HG02973 (cell line): ENCODE measurements around the gene HSD11B2.

Experiments used
- ATAC-seq: cut with Tn5 transposase; IDR thresholded peaks from one replicate; pipeline ENCODE4 v1.9.1; 2021; ENCODE audit warnings: moderate library complexity; ENCODE audit not compliant: unreplicated experiment

Gene HSD11B2

DNA sequence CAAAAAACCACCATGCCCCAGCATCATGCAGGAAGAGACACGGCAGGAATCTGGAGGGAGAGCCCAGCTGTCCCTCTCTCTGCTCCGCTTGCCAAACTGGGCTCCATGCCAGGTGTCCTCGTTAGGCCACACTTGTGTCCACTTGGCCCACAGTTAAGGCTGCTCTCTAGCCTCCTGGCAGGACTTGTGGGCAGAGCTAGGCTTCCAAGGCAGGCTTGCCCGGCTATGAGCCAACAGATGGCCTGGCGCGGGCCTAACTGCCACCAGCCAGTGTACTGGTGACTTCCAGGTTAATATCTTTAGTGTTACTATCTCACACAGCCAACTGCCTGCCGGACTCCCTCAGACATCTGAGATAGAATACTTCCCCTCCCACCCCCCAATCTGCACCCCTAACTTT, 39.4 kb downstream of the HSD11B2 start:
- no peak for ATAC-seq

DNA sequence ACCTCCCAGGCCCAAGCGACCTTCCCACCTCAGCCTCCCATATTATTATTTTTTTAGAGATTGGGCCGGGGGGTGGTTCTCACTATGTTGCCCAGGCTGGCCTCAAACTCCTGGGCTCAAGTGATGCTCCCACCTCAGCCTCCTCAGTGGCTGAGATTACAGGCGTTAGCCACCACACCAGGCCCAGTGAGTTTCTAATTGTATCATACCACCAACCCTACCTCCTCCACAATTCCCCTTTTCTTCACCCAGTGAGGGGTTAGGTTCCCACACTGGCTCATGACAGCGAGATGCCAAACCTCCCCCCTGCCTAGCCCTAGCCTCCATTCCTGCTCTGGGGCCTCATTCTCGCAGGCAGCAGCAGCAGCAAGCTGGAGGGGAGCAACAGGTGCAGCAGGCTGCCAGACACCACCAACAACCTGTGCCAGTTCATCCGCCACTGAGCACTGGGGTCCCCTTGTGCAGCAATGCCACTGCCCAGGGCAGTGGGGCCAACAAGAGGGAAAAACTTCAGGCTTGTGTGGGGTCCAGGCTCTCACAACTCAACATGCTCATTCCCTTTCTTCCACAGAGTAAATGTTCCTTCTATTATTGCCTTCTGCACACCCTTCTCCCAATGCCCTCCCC, 41.0 kb downstream of the HSD11B2 start:
- ATAC-seq, result no peak

DNA sequence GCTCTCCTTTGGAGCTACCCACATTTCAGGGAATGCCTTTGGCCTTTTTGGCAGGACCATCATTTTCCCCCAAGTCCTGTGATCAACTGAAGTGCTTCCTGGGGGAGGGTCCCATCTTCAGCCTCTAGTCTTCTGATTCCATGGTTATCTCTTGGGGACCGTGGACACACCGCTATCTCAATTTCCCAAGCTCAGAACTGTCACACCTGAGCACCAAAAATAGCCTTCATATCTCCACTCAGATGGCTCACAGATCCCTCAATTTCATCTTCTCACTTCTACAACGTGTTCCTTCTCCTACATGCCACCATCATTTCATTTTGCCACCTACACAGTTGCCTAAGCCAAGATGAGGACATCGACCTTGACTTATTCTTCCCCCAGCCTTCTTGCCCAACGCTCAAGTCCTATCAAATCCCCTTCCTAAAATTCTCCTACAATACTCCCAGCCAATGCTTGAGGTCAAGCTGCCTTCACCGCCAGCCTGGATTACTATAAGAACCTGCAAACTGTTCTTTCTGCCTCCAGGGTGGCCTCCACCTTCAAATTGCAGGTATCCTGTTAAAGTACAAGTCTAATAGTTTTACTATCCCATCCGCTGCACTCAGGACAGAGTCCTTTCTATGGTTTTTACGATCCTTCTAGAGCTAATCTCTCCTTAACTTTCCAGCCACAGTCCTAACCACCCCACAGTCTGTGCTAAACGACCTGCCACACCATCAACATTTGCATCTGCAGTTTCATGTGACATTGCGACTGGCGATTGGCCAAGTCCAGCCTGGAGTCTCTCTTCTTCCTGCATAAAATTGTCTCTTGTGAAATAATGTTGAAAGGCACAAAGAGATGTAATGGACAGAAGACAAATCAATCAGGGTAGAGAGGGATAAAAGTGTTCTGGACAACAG, 43.9 kb downstream of the HSD11B2 start:
- no peak for ATAC-seq

DNA sequence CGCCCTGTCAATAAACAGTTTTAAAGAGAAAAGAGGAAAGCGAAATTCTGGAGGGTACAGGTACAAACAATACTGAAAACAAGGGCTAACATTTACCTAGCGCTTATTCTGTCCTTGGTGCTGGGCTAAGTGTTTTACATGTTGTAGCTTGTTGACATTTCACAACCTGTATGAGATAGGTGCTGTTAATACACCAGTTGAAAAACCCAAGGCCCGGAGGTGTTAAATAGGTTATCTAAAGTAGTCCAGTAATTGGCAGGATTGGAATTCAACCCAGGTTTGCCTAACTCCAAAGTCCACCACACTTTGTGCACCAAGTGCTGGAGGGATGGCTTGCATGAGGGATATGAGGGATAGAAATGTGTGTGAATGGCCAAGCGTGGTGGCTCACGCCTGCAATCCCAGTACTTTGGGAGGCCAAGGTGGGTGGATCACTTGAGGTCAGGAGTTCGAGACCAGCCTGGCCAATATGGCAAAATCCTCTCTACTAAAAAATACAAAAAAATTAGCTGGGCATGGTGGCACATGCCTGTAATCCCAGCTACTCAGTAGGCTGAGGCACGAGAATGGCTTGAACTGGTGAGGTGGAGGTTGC, 47.1 kb downstream of the HSD11B2 start:
- no peak for ATAC-seq

DNA sequence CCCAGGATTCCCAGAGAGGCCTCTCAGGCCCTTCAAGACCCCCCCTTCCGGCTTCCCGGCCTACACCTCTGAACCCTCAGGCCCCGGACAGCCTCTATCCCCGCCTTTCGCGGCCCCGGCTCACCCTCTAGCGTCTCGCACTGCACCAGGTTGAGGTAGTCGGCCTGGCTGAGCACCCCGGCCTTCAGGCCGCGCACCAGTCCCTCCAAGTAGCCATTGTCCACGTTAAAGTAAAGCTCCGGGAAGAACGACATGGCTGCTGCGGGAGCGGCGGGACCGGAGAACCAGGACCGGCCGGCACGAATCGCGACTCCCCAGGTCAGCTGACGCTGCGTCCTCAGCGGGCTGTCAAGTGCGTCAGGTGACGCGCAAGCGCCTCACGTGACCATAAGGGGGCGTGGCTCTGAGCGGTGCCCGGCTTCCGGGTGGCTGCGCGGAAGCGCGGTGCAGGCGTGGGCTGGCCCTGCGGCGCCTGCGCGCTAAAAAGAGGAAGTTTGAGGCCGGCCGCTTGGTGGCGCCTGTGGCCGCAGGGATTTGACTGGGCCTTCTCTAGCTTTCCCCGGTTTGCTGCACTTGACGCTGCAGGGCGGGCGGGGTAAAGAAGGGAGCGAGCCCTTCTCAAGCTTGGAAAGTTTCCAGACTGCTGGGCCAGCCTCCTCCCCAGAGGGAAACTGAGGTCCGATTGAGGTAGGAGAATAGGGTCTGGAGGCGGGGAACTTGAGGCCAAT, 50.1 kb downstream of the HSD11B2 start, which contains the start of gene ATP6V0D1:
Gene ATP6V0D1, minus strand, starts transcription at position 325 of the 728 bp plus-strand sequence. Its CDS starts 71 bp downstream, at position 254.
- ATAC-seq, result peak; percentile 84

DNA sequence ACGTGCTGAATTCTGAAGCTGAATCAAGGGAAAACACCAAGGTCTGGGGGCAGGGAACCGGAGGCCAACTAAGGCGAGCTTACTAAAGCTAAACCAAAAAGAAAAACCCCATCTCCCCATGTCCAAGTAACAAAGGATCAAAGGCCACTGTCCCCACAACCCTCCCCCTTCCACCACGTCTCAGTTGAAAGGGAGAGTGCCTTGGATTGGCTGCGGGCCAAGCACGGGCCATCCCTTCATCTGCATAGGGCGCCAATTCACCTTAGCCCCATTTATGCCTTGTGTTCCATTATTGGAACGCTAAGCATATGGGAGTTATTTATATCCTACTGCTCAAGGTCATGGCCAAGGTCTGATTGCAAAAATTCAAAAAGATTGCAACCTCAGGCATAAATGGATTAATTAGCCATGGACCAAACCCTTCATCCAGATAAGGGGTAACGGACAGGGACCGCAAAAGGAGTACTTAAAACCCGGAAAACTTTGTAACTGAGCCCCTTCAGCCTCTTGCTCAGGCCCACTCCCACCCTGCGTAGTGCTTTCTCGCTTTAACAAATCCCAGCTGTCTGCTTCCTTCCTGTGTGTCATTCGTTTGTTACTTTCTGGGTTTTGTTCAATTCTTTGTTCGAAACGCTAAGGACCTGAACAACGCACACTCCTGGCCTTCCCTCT, 50.8 kb downstream of the HSD11B2 start:
- ATAC-seq, result no peak

DNA sequence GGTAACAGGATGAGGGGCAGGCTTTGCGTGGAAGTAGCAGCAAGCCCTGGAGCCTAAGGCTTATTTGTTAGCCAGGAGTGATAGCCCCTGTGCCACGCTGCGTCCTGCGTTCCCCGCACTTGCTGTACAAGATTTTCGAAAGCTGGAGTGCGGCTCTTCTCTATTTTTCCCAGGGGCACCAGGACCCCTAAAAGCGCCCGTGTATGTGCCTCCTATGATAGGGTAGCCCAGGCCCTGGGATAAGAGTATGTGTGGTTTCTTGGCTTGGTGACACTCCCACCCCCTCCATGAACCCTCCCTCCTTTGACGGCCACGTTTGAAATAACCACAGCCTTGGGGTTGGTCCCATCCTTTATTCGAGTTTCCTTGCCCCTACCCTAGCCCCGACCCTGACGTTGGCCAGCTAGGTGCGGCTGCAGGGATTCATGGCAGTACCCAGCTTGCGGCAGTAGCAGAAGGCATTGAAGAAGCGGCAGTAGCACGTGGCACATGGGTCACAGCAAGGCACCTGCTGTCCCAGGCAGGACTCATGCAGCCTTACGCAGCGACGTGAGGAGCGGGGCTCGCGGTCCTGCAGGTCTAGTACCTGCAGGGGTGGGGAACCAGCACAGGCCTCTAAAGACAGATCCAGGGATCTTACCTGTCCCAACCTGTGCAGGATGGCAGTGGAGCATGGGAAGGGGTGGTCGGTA, 51.5 kb downstream of the HSD11B2 start:
- ATAC-seq, result no peak

DNA sequence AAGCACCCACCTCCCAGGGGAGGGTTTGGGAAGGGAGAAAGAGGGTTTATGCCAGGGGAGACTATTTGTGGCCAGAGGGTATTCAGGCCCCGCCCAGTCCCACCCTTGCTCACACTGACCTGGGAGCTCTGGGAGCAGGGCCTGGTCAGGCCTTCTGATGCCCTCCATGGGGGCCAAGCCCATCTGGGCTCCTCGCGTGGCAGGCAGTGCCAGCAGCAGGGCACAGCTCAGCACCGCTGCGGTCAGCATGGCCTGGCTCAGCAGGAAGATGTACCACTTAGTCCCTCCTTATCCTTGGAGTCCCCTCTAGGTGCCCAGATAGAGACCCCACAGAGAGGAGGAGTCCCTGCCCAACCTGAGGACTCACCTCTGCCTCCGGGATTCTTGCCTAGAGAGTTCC, 52.2 kb downstream of the HSD11B2 start, which contains the start of gene AGRP:
Gene AGRP, minus strand, starts transcription at position 398 of the 400 bp plus-strand sequence. Its CDS starts 149 bp downstream, at position 249.
- no peak for ATAC-seq

DNA sequence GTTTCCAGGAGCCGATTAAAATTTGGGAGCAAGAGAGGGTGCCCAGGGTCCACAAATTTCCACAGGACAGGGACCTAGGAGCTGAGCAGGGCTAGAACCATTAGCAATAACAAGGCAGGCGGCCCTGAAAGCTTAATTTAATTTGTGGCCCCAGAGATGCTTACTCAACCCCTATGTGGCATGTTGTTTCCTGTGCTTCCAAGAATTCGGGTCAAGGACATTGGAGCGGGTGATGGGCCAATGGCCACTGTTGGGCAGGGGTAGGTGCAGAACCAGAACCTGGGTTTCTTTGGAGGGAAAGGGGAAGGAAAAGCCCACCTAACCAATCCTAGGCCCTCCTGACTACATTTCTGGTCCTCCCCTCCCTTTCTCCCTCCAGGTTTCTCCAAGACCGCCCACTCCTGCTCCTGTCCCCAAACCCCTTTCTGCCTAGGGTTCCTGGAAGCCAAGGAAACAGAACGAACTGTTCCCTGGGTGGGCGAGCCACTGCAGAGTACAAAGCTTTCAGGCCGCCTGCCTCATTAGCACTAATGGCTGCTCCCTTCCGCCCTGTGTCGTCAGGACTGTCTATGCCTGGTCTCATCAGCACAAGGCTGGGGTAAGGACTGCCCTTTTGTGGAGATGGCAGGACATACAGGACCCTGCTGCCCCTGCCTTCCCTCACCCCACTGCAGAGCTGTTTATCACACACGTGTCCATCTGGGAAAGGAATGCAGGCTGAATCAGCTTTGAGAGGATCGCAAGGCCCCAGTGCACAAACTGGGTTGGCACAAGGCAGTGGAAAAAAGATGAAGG, 53.0 kb downstream of the HSD11B2 start:
- no peak for ATAC-seq

DNA sequence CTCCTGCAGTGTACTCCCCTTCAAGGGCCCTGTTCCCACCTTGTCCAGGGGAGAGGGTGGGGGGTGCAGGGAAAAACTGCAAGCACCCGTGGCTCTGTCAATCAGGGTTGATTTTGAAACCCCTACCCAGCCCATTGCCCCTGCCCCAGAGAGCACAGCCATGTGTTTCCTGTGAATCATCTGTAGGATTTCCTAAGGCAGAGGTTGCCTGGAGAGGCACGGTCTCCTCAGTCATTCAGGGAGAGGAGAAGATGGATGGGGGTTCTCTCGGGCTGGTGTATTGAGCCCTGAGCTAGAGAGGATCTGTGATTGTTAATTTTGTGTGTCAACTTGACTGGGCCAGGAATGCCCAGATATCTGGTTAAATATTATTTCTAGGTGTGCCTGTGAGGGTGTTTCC, 55.9 kb downstream of the HSD11B2 start:
- no peak for ATAC-seq
